ENCODE data around the gene PRDM16.

- TF ChIP-seq, protein P1, sequence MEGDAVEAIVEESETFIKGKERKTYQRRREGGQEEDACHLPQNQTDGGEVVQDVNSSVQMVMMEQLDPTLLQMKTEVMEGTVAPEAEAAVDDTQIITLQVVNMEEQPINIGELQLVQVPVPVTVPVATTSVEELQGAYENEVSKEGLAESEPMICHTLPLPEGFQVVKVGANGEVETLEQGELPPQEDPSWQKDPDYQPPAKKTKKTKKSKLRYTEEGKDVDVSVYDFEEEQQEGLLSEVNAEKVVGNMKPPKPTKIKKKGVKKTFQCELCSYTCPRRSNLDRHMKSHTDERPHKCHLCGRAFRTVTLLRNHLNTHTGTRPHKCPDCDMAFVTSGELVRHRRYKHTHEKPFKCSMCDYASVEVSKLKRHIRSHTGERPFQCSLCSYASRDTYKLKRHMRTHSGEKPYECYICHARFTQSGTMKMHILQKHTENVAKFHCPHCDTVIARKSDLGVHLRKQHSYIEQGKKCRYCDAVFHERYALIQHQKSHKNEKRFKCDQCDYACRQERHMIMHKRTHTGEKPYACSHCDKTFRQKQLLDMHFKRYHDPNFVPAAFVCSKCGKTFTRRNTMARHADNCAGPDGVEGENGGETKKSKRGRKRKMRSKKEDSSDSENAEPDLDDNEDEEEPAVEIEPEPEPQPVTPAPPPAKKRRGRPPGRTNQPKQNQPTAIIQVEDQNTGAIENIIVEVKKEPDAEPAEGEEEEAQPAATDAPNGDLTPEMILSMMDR (IDR thresholded peaks at IDR 0.05; ENCODE audit: low read depth, low read length, missing input control), result no peak
- TF ChIP-seq RXRA (IDR thresholded peaks at IDR 0.05) (no peak), HNF4G (IDR thresholded peaks at IDR 0.05) (no peak), JUND (IDR thresholded peaks at IDR 0.05) (no peak), RAD21 (IDR thresholded peaks at IDR 0.05) (no peak), TAF1 (conservative IDR thresholded peaks at IDR 0.05) (no peak), ATF3 (IDR thresholded peaks at IDR 0.05) (no peak), EGR1 (IDR thresholded peaks at IDR 0.05; ENCODE audit: low read depth in 2 of 2) (no peak)
- TF ChIP-seq, protein P2, sequence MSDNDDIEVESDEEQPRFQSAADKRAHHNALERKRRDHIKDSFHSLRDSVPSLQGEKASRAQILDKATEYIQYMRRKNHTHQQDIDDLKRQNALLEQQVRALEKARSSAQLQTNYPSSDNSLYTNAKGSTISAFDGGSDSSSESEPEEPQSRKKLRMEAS (IDR thresholded peaks at IDR 0.05), result no peak
Measured at GRCh38 chr1:3244927-3245315, 175.9 kb downstream of the PRDM16 start.
